Upper lobe of left lung (tissue), 4 donors: ENCODE measurements around the gene TMEFF1.

Source experiments
- POLR2AphosphoS5 ChIP-seq, 2 donors: sonication (generic); formaldehyde crosslinking; IDR thresholded peaks; one replicate each; pipeline ENCODE4 v1.5.1; 2017; ENCODE audit warnings: antibody characterized with exemption in 2 of 2
- TF ChIP-seq, protein P1 (sequence below), 6 experiments: fragments of 450-650 bp in 4 of 6; fragments of 200-600 bp in 2 of 6; sonication (generic) in 2 of 6; IDR thresholded peaks; one replicate each; pipeline ENCODE4 v1.5.1; 2016 to 2019; ENCODE audit warnings: antibody characterized with exemption in 6 of 6

DNA sequence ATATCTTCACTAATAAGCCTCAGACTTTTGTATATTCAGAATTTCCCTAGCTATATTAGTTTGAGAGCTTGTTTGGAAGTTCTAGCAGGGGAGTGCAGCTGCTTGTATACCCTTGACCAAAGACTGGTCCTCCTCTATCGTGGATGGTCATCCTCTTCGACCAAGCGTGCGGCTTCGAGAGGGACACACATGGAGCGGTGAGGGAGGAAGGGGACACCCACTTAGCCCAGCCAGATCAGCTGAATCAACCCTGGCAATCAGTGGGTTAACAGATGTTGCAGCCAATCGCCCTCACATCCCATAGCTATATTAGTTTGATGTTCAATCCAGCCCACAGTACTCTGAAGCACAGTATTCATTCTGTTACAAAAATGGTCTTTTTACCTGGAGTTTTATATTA, 108.1 kb downstream of the TMEFF1 start:
- TF ChIP-seq, protein P1, sequence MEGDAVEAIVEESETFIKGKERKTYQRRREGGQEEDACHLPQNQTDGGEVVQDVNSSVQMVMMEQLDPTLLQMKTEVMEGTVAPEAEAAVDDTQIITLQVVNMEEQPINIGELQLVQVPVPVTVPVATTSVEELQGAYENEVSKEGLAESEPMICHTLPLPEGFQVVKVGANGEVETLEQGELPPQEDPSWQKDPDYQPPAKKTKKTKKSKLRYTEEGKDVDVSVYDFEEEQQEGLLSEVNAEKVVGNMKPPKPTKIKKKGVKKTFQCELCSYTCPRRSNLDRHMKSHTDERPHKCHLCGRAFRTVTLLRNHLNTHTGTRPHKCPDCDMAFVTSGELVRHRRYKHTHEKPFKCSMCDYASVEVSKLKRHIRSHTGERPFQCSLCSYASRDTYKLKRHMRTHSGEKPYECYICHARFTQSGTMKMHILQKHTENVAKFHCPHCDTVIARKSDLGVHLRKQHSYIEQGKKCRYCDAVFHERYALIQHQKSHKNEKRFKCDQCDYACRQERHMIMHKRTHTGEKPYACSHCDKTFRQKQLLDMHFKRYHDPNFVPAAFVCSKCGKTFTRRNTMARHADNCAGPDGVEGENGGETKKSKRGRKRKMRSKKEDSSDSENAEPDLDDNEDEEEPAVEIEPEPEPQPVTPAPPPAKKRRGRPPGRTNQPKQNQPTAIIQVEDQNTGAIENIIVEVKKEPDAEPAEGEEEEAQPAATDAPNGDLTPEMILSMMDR (IDR thresholded peaks at IDR 0.05) = no peak
- no peak for TF ChIP-seq POLR2AphosphoS5 (IDR thresholded peaks at IDR 0.05)
